ENCODE data around the gene STARD7.

DNA sequence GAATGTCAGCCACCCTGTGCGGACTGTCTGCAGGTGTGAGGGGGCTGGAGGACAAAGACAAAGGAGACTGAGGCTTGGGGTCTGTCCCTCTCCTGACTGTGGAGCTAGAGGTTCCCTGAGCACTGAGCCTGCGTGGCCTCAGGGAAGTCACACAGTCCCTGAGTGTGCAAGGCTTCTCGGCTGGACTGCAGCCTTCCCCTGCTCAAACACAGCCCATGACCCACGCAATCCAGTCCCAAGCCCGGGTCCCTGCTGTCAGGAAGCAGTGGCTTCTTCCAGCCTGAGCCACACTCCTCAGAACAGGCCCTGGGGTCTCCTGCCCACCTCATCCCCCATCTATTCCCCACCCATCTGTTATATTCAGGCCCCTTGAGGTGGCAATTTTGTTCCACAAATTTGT, 73.0 kb downstream of the STARD7 start:
- TF ChIP-seq, protein P1, sequence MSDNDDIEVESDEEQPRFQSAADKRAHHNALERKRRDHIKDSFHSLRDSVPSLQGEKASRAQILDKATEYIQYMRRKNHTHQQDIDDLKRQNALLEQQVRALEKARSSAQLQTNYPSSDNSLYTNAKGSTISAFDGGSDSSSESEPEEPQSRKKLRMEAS (IDR thresholded peaks at IDR 0.05; ENCODE audit: insufficient read depth, insufficient read length): no peak
- TF ChIP-seq, protein P2, sequence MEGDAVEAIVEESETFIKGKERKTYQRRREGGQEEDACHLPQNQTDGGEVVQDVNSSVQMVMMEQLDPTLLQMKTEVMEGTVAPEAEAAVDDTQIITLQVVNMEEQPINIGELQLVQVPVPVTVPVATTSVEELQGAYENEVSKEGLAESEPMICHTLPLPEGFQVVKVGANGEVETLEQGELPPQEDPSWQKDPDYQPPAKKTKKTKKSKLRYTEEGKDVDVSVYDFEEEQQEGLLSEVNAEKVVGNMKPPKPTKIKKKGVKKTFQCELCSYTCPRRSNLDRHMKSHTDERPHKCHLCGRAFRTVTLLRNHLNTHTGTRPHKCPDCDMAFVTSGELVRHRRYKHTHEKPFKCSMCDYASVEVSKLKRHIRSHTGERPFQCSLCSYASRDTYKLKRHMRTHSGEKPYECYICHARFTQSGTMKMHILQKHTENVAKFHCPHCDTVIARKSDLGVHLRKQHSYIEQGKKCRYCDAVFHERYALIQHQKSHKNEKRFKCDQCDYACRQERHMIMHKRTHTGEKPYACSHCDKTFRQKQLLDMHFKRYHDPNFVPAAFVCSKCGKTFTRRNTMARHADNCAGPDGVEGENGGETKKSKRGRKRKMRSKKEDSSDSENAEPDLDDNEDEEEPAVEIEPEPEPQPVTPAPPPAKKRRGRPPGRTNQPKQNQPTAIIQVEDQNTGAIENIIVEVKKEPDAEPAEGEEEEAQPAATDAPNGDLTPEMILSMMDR (IDR thresholded peaks at IDR 0.05; ENCODE audit: extremely low read depth in 1 of 2, insufficient read depth in 1 of 2, low read depth in 1 of 2, low read length in 2 of 2): no peak
- TF ChIP-seq POLR2A (IDR thresholded peaks at IDR 0.05; ENCODE audit: low read depth, low read length) (no peak), JUN (IDR thresholded peaks at IDR 0.05; ENCODE audit: borderline replicate concordance, insufficient read depth, insufficient read length, low read depth) (no peak), MYC (IDR thresholded peaks at IDR 0.05; ENCODE audit: low read depth, low read length) (no peak), POLR2AphosphoS5 (IDR thresholded peaks at IDR 0.05; ENCODE audit: insufficient read depth, low read depth, low read length) (no peak), EZH2 (IDR thresholded peaks at IDR 0.05; ENCODE audit: borderline replicate concordance, low read depth, low read length, severe bottlenecking) (no peak)
